HepG2 (cell line): Measurements from ENCODE around the gene QTRT2. TPM values are rescaled to one million over a fixed set of nuclear protein-coding genes. Genes with fewer than 3 reads are reported as not detected.

Experiments
- DNMT1 ChIP-seq: sonication (generic); formaldehyde crosslinking; IDR thresholded peaks from 2 replicates; pipeline ENCODE4 v1.5.1; 2020; ENCODE audit warnings: mild to moderate bottlenecking, missing genetic modification reagents
- SMARCC2 ChIP-seq: fragments of 450-650 bp; IDR thresholded peaks from 2 replicates; pipeline ENCODE4 v1.6.1; 2017; ENCODE audit warnings: antibody characterized with exemption, mild to moderate bottlenecking
- ZMAT3 ChIP-seq: sonication (generic); formaldehyde crosslinking; conservative IDR thresholded peaks from 2 replicates; pipeline ENCODE4 v1.7.0; 2021; ENCODE audit warnings: missing genetic modification reagents
- ZNF501 ChIP-seq: sonication (generic); formaldehyde crosslinking; IDR thresholded peaks from 2 replicates; pipeline ENCODE4 v1.5.1; 2020; ENCODE audit warnings: mild to moderate bottlenecking, moderate library complexity, missing genetic modification reagents
- ZNF572 ChIP-seq: sonication (generic); formaldehyde crosslinking; IDR thresholded peaks from 2 replicates; pipeline ENCODE4 v1.5.1; 2020; ENCODE audit warnings: mild to moderate bottlenecking, missing genetic modification reagents
- ZNF615 ChIP-seq: sonication (generic); formaldehyde crosslinking; IDR thresholded peaks from 2 replicates; pipeline ENCODE4 v1.5.0; 2020; ENCODE audit warnings: mild to moderate bottlenecking, missing genetic modification reagents, borderline replicate concordance
- ZNF841 ChIP-seq: sonication (generic); formaldehyde crosslinking; IDR thresholded peaks from 2 replicates; pipeline ENCODE4 v1.8.1; 2023; ENCODE audit warnings: missing genetic modification reagents, borderline replicate concordance
- polyA plus RNA-seq, 8 experiments: library from polyadenylated mRNA; depleted of rRNA in 3 of 8; stranded (reverse) in 7 of 8; unstranded in 1 of 8; fragments of >200 nt; fragmentation: Illumina TruSeq in 4 of 8; extraction: Trizol in 4 of 8; gene quantifications; 2 replicates each; pipeline versions ENCODE4 v1.2.1 to v1.2.3, GENCODE V29; 2011 to 2016; ENCODE audit warnings: low read depth in 4 of 8, missing spikeins in 1 of 8, mixed read lengths in 1 of 8; ENCODE audit not compliant: insufficient read depth in 1 of 8
- total RNA-seq, 5 experiments: library from RNA; depleted of rRNA; stranded (reverse); fragments of >200 nt; fragmentation: Illumina TruSeq; extraction: Trizol; gene quantifications; 2 replicates each; pipeline ENCODE4 v1.2.3, GENCODE V29; 2016; ENCODE audit warnings: low read depth in 1 of 5
- TF ChIP-seq, protein P1 (sequence below): sonication (generic); formaldehyde crosslinking; IDR thresholded peaks from 2 replicates; pipeline ENCODE4 v1.4.0; 2020; ENCODE audit warnings: mild to moderate bottlenecking, missing genetic modification reagents
- TF ChIP-seq, protein P2 (sequence below): sonication (generic); formaldehyde crosslinking; IDR thresholded peaks from 2 replicates; pipeline ENCODE4 v1.8.0; 2022; ENCODE audit warnings: mild to moderate bottlenecking, missing genetic modification reagents

The QTRT2 gene
- total and polyA plus RNA-seq, 2 of the 13 experiments (the other 11 are each of a cell fraction or from before 2014, with no cell fraction given) = 7.1 to 33.4 TPM

DNA sequence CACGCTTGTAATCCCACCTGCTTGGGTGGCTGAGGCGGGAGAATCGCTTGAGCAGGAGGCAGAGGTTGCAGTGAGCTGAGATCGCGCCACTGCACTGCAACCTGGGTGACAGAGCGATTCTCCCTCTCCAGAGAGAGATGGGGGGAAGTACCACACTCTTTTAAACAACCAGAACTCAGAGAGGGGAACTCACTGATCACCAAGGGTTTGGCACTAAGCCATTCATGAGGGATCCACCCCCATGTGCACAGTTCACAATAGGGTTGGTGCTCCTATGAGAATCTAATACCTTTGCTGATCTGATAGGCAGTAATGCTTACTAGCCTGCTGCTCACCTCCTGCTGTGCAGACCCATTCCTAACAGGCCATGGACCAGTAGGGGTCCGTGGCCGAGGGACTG lies 51.6 kb downstream of the QTRT2 start (continued):
- TF ChIP-seq, protein P1, sequence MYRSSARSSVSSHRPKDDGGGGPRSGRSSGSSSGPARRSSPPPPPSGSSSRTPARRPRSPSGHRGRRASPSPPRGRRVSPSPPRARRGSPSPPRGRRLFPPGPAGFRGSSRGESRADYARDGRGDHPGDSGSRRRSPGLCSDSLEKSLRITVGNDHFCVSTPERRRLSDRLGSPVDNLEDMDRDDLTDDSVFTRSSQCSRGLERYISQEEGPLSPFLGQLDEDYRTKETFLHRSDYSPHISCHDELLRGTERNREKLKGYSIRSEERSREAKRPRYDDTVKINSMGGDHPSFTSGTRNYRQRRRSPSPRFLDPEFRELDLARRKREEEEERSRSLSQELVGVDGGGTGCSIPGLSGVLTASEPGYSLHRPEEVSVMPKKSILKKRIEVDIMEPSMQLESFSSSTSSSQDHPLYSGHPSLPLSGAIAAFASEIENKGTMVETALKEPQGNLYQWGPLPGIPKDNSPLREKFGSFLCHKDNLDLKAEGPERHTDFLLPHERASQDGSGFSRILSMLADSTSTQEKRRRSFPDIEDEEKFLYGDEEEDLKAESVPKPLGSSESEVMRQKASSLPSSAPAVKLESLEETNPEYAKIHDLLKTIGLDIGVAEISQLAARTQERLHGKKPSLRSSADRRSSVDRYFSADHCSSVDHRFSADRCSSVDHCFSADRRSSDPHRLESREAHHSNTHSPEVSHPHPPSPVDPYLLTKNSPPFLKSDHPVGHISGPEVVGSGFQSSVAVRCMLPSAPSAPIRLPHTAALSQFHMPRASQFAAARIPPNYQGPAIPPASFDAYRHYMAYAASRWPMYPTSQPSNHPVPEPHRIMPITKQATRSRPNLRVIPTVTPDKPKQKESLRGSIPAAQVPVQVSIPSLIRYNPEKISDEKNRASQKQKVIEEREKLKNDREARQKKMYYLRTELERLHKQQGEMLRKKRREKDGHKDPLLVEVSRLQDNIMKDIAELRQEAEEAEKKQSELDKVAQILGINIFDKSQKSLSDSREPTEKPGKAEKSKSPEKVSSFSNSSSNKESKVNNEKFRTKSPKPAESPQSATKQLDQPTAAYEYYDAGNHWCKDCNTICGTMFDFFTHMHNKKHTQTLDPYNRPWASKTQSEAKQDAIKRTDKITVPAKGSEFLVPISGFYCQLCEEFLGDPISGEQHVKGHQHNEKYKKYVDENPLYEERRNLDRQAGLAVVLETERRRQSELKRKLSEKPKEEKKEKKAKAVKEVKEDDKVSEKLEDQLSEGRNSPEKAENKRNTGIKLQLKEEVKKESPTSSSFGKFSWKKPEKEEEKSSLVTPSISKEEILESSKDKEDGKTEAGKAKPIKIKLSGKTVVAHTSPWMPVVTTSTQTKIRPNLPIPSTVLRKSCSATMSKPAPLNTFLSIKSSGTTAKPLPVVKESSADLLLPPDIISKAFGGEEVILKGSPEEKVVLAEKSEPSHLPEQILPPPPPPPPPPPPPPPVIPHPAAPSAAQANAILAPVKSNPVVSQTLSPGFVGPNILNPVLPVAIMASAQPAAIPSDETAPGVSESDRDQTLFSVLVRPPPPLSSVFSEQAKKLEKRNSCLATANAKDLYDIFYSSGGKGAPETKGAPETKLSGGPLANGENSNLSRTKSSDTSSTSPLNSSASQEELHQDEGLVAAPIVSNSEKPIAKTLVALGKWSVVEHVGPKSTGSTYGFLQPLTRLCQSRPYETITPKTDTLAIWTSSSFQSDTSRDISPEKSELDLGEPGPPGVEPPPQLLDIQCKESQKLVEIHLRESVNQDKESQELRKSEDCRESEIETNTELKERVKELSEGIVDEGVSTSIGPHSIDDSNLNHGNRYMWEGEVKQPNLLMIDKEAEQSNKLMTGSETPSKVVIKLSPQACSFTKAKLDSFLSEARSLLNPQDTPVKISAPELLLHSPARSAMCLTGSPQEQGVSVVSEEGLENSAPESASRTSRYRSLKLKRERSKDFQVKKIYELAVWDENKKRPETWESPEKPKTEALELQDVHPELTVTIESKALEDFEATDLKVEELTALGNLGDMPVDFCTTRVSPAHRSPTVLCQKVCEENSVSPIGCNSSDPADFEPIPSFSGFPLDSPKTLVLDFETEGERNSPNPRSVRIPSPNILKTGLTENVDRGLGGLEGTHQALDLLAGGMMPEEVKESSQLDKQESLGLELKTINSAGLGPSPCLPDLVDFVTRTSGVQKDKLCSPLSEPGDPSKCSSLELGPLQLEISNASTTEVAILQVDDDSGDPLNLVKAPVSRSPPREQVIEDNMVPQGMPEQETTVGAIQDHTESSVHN (CRISPR knock-in tag) = no peak
- TF ChIP-seq ZNF841 (CRISPR knock-in tag) (no peak), ZNF572 (CRISPR knock-in tag) (no peak), DNMT1 (CRISPR knock-in tag) (no peak), ZNF615 (no peak), ZMAT3 (CRISPR knock-in tag) (no peak), ZNF501 (CRISPR knock-in tag) (no peak), SMARCC2 (no peak)
- TF ChIP-seq, protein P2, sequence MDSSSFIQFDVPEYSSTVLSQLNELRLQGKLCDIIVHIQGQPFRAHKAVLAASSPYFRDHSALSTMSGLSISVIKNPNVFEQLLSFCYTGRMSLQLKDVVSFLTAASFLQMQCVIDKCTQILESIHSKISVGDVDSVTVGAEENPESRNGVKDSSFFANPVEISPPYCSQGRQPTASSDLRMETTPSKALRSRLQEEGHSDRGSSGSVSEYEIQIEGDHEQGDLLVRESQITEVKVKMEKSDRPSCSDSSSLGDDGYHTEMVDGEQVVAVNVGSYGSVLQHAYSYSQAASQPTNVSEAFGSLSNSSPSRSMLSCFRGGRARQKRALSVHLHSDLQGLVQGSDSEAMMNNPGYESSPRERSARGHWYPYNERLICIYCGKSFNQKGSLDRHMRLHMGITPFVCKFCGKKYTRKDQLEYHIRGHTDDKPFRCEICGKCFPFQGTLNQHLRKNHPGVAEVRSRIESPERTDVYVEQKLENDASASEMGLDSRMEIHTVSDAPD = no peak
